Activated CD4-positive, alpha-beta T cell treated with anti-CD3 and anti-CD28 coated beads for 24 hours (primary cell): ENCODE measurements around the gene ELMO3.

Source experiments
- DNase-seq, 2 donors: peaks; one replicate each; pipeline ENCODE4 v3.0.0-alpha.2; 2020; ENCODE audit warnings: low read depth in 2 of 2

ELMO3 gene

DNA sequence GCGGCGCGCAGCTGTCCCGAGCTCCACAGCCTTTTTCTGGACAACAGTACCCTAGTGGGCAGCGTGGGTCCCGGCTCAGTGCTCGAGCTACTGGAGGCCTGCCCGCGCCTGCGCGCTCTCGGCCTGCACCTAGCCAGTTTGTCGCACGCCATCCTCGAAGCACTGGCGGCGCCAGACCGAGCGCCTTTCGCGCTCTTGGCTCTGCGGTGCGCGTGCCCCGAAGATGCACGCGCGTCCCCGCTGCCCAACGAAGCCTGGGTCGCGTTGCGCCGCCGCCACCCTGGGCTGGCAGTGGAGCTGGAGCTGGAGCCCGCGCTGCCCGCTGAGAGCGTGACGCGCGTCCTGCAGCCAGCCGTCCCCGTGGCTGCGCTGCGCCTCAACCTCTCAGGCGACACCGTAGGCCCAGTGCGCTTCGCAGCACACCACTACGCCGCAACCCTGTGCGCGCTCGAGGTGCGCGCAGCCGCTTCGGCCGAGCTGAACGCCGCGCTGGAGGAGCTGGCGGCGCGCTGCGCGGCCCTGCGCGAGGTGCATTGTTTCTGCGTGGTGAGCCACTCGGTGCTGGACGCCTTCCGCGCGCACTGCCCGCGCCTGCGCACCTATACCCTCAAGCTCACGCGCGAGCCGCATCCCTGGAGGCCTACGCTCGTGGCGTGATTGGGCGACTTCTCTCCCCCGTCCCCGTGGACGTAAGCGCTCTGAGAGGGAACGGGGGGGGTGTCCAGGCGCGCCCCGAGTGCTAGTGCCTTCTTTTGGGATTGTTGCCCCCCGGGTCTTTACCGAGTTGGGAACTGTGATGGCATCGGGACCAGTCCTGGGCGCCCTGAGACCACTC is 35.5 kb upstream of the ELMO3 start:
- DNase-seq: no peak

DNA sequence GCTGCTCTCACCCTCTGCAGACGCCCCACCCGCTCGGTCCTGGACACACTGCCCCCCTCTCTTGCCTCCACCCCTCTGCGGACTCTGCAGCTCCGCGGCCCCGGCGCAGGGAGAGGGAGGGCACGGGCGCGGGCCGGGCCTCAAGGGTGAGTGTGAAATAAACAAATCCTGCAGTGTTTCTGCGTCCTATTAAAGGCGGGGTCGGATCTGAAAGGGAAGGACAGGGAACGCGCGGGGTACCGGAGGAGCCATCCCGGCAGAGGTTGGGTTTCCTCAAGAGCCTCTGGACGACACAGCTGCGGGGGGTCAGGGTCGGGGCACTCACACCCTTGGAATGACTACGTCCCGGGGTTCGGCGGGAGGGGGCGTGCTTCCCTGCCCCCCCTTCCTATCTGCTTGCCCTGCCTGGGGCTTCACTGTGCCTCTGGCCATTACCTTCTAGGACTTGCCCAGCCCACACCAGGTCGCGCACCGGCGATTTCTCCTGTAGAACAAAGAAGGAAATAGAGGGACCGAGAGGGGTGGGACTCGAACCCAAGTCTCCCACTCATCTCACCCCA is 34.9 kb upstream of the ELMO3 start:
- DNase-seq: no peak

GRCh38 chr16:67164599-67165061 is 34.3 kb upstream of the ELMO3 start, which contains the start of gene HSF4:
Gene HSF4, plus strand, starts transcription at chr16:67164745. Its CDS starts 67 bp downstream, at chr16:67164812.
- no peak for DNase-seq

DNA sequence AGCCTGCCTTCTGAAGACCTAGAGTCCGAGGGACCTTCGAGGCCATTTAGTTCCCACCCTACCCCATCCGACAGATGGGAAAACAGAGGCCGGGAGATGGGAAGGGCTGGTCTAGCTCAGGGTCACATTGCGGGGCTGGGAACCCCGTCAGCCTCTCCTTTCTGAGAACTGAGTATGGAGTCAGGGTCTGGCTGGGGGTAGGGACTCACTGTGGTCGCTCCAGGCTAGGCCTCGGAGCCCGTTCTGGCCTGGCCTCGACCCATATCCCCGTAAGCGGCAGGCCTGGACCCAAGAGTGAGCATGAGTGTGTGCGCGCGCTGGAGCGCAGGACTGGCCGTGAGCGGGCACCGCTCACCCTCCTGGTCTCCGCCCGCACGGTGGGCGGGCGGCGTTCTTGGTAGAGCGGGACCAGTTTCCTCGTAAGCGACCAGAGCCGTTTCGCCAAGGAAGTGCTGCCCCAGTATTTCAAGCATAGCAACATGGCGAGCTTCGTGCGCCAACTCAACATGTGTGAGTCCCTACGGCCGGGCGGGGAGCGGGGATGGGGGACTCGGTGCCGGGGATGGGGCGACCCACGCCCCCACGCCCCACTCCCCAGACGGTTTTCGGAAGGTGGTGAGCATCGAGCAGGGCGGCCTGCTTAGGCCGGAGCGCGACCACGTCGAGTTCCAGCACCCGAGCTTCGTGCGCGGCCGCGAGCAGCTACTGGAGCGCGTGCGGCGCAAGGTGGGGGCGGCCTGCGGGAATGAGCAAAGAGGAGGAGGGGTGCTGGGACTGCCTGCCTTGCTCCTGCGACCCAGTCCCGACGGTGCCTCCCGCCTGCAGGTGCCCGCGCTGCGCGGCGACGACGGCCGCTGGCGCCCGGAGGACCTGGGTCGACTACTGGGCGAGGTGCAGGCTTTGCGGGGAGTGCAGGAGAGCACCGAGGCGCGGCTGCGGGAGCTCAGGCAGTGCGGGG is 33.5 kb upstream of the ELMO3 start:
- DNase-seq: no peak

DNA sequence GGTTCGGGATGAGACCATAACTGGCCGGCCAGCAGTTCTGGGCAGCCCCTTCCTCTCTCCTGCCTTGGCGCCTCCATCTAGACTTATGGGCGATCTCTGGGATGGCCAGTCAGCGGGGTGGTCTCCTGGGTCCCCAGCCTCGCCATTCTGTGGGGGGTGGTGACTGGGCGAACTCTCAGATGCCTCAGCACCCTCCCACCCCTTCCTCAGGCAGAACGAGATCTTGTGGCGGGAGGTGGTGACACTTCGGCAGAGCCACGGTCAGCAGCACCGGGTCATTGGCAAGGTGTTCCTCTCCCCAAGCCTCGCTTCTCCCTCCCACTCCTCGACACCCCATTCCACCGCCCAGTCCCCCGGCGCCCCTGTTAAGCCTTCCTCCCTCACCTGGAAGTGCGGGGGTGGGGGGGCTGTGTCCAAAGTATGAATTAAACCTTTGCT is 32.8 kb upstream of the ELMO3 start:
- DNase-seq: no peak

DNA sequence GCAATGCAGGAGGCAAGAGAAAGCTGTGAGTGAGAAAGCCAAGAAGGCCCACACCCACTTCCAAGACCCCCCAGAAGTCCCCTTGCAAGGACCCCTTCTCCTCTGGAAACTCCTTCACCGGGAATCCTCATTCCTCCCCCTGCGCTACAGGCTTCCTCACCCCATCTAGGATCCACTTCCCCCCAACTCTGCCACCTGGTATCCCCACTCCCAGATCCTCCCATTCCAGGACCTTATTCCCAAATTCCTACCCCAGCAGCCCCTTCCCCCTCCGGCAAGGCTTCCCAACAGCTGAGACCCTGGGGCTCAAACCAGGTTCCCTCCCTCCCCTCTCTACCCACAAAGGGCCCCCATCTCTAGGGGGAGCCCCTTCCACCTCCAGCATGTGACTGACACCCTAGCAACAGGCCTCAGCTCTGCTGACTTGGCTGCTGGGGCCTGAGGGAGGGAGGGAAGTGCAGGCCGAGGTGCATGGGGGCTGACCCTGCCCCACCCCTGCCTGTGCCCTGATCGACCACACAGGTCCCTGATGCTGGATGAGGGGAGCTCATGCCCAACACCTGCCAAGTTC is 32.2 kb upstream of the ELMO3 start:
- no peak for DNase-seq

- no peak for DNase-seq
Observed at GRCh38 chr16:67167588-67167987, 31.3 kb upstream of the ELMO3 start.

DNA sequence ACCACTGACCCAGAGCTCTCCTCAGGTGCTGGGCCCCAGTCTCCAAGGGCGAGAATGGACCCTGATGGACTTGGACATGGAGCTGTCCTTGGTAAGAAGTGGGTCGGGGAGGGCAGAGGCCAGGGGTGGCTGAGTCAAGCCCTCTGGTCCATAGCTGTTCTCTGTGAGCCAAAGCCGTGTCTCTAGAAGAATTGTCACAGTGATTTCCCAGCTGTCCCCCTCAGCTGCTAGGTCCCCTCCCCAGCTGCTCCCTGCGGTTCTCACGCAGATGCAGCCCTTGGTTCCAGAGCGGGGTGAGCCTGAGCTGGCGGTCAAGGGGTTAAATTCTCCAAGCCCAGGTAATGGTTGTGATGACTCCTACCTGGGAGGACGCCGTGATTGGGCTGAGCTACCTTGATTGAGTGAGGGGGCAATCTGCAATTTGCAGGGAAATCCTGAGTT is 29.9 kb upstream of the ELMO3 start:
- no peak for DNase-seq

DNA sequence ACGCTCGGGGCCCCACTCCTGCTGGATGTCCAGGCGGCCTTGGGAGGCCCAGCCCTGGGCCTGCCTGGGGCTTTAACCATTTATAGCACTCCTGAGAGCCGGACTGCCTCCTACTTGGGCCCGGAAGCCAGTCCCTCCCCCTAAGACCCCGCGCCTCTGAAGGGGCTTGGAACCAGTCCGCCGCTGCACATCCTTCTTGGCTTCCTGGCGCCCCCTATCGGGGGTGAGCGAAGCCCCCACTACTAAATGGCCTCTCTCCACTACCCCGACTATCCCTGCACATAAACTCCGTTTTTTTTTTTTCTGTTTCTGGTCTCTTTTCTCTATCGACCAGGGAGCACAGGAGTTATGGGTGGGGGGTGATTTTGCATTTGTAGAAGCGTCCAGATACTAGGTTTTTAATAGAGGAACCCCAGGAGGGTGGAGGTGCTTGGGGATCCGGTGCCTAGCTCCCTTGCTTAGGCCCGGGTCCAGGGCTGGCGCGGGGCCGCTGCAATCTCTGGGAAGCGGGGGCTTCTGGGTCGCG is 29.2 kb upstream of the ELMO3 start:
- no peak for DNase-seq

GRCh38 chr16:67170168-67170948 is 28.6 kb upstream of the ELMO3 start, which contains the start of gene NOL3:
Gene NOL3, plus strand, starts transcription at chr16:67170538.
- no peak for DNase-seq

GRCh38 chr16:67170949-67171649 is 27.8 kb upstream of the ELMO3 start:
- DNase-seq: no peak

- no peak for DNase-seq
Observed at GRCh38 chr16:67173323-67173722, 25.6 kb upstream of the ELMO3 start.

DNA sequence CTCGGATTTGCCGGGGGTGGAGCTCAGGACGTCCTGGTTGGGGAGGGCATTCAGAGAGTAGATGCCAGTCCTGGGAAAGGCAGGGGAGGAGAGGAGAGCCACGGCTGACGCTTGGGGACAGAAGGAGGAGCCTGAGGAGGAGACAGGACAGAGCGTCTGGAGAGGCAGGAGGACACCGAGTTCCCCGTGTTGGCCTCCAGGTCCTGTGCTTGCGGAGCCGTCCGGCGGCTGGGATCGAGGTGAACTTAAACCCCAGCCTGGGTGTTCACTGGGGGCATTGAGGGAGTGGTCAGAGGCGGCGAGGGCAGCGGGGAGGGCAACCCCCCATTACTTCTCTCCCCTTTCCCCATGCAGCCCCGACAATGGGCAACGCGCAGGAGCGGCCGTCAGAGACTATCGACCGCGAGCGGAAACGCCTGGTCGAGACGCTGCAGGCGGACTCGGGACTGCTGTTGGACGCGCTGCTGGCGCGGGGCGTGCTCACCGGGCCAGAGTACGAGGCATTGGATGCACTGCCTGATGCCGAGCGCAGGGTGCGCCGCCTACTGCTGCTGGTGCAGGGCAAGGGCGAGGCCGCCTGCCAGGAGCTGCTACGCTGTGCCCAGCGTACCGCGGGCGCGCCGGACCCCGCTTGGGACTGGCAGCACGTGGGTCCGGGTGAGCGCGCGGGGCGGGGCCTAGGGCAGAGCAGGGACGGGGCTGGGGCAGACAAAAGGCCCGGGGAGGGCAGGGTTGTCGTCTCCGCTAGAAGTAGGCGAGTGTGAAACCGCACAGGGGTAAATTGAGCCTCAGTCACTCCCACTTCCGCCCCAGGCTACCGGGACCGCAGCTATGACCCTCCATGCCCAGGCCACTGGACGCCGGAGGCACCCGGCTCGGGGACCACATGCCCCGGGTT is 24.9 kb upstream of the ELMO3 start:
- no peak for DNase-seq

DNA sequence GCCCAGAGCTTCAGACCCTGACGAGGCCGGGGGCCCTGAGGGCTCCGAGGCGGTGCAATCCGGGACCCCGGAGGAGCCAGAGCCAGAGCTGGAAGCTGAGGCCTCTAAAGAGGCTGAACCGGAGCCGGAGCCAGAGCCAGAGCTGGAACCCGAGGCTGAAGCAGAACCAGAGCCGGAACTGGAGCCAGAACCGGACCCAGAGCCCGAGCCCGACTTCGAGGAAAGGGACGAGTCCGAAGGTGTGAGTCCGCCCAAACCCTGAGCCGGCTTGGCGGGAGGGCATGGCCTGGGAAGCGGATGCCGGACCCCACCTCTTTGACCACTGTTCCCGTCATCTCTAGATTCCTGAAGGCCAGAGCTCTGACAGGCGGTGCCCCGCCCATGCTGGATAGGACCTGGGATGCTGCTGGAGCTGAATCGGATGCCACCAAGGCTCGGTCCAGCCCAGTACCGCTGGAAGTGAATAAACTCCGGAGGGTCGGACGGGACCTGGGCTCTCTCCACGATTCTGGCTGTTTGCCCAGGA is 24.2 kb upstream of the ELMO3 start:
- no peak for DNase-seq

- no peak for DNase-seq
Observed at GRCh38 chr16:67176662-67177061, 22.3 kb upstream of the ELMO3 start.

- no peak for DNase-seq
Observed at GRCh38 chr16:67177743-67178699, 20.9 kb upstream of the ELMO3 start.

- no peak for DNase-seq
Observed at GRCh38 chr16:67179421-67180080, 19.4 kb upstream of the ELMO3 start.
